GM23248 (cell line): ENCODE results near the gene NAGK. TPM values are rescaled to one million over a fixed set of nuclear protein-coding genes. Genes with fewer than 3 reads are reported as not detected.
A peak's percentile ranks its signal among the peaks of the same experiment; 100 is the strongest.
"Not testable (repeated sequence)": the region's sequence is repeated elsewhere in the genome, so short reads cannot be mapped to it uniquely, and the experiment has no call there.

Experiments
- DNase-seq: peaks from one replicate; pipeline ENCODE4 v3.0.0-alpha.2; 2015
- H2AFZ ChIP-seq: fragments of 200-600 bp; sonication (generic); 2 replicates; pipeline ENCODE4 v1.6.1; 2016; ENCODE audit warnings: antibody characterized with exemption
- H3F3A ChIP-seq: fragments of 200-600 bp; sonication (generic); 2 replicates; pipeline ENCODE4 v1.6.1; 2016; ENCODE audit warnings: mild to moderate bottlenecking, antibody characterized with exemption, mixed run types; ENCODE audit not compliant: insufficient read depth
- H3K27ac ChIP-seq: fragments of 200-600 bp; sonication (generic); 2 replicates; pipeline ENCODE4 v1.5.1; 2016; ENCODE audit warnings: mild to moderate bottlenecking
- H3K27me3 ChIP-seq: fragments of 200-600 bp; sonication (generic); replicated peaks from 2 replicates; pipeline ENCODE4 v1.6.1; 2016; ENCODE audit warnings: mild to moderate bottlenecking; ENCODE audit not compliant: insufficient read depth
- H3K36me3 ChIP-seq: fragments of 200-600 bp; sonication (generic); 2 replicates; pipeline ENCODE4 v1.6.1; 2016; ENCODE audit warnings: low read depth, mild to moderate bottlenecking
- H3K4me1 ChIP-seq: fragments of 200-600 bp; sonication (generic); 2 replicates; pipeline ENCODE4 v1.6.1; 2016; ENCODE audit warnings: mild to moderate bottlenecking; ENCODE audit not compliant: insufficient read depth
- H3K4me2 ChIP-seq: fragments of 200-600 bp; sonication (generic); one replicate; pipeline ENCODE4 v1.6.1; 2016; ENCODE audit warnings: mild to moderate bottlenecking; ENCODE audit not compliant: unreplicated experiment
- H3K4me3 ChIP-seq: fragments of 200-600 bp; sonication (generic); 2 replicates; pipeline ENCODE4 v1.5.1; 2016; ENCODE audit warnings: mild to moderate bottlenecking
- H3K79me2 ChIP-seq: fragments of 200-600 bp; sonication (generic); 2 replicates; pipeline ENCODE4 v1.6.1; 2016; ENCODE audit warnings: mild to moderate bottlenecking; ENCODE audit not compliant: insufficient read depth
- H3K9ac ChIP-seq: fragments of 200-600 bp; sonication (generic); 2 replicates; pipeline ENCODE4 v1.6.1; 2016; ENCODE audit warnings: mild to moderate bottlenecking
- H3K9me2 ChIP-seq: fragments of 200-600 bp; sonication (generic); 2 replicates; pipeline ENCODE4 v1.6.1; 2016; ENCODE audit warnings: mixed run types, mild to moderate bottlenecking, moderate library complexity; ENCODE audit not compliant: insufficient read depth
- H3K9me3 ChIP-seq: fragments of 200-600 bp; sonication (generic); one replicate; pipeline ENCODE4 v1.6.1; 2017; ENCODE audit warnings: low read depth
- H4K20me1 ChIP-seq: fragments of 200-600 bp; sonication (generic); 2 replicates; pipeline ENCODE4 v1.6.0; 2016; ENCODE audit not compliant: insufficient read depth
- EZH2 ChIP-seq: fragments of 200-600 bp; sonication (generic); IDR thresholded peaks from 2 replicates; pipeline ENCODE4 v1.6.1; 2018; ENCODE audit warnings: antibody characterized with exemption, mild to moderate bottlenecking; ENCODE audit not compliant: insufficient read depth, poor library complexity, severe bottlenecking
- EZH2phosphoT487 ChIP-seq: fragments of 200-600 bp; sonication (generic); IDR thresholded peaks from 2 replicates; pipeline ENCODE4 v1.6.1; 2018; ENCODE audit warnings: antibody characterized with exemption, moderate library complexity, mild to moderate bottlenecking, low read depth; ENCODE audit not compliant: insufficient read depth
- WGBS, 2 experiments: methylation state at CpG; one replicate each; pipeline ENCODE4 v1.1.6; 2015 to 2017; ENCODE audit warnings: low lambda C conversion rate in 2 of 2, low coverage in 1 of 2; ENCODE audit errors: missing lambda C conversion rate in 2 of 2; 5-methylcytosine and 5-hydroxymethylcytosine counted together
- in situ Hi-C: fragments of 300-500 bp; cut with MboI; formaldehyde crosslinking; loops from 2 replicates; pipeline ENCODE4 v1.15.0; 2020
- polyA plus RNA-seq: library from polyadenylated mRNA; unstranded; fragments of >200 nt; fragmentation: Nextera tagmentation; extraction: Ambion mirVana; gene quantifications from 2 replicates; pipeline ENCODE4 v1.2.1, GENCODE V29; 2016
- total RNA-seq: library from RNA; depleted of rRNA; stranded (reverse); fragments of >200 nt; shearing (Covaris generic); gene quantifications from 2 replicates; pipeline ENCODE4 v1.2.3, GENCODE V29; 2014

Gene NAGK
- total and polyA plus RNA-seq, 2 experiments from 2014 or later: 86.4 to 136 TPM

- H3K9me2 ChIP-seq, H3K79me2 ChIP-seq, H3K4me1 ChIP-seq, H3K27me3 ChIP-seq, H3K9me3 ChIP-seq, H2AFZ ChIP-seq, H3K9ac ChIP-seq, H3F3A ChIP-seq, DNase-seq, H3K4me2 ChIP-seq, in situ Hi-C loops, H3K36me3 ChIP-seq, H3K4me3 ChIP-seq, H3K27ac ChIP-seq, H4K20me1 ChIP-seq: not testable (repeated sequence)
- WGBS, 2 experiments: 79 to 81% methylated on average over 33 of the region's 33 CpGs
Observed at GRCh38 chr2:71092491-71093260, 24.2 kb downstream of the NAGK start.

GRCh38 chr2:71100195-71100964, 31.9 kb downstream of the NAGK start:
- H2AFZ ChIP-seq: peak overlapping the region; percentile 66
- in situ Hi-C loops: no loop called here

GRCh38 chr2:71101656-71102055, 33.2 kb downstream of the NAGK start:
- peak overlapping the region; percentile 7; the same call in 1 of the 2 replicates for H2AFZ ChIP-seq
- peak; percentile 65 for DNase-seq
- in situ Hi-C loops: no loop called here
- no peak for TF ChIP-seq EZH2phosphoT487
- no peak for TF ChIP-seq EZH2
- no peaks in the 10 kb centered on the region for H3K36me3 ChIP-seq
- peak overlapping the region; percentile 19; the same call in 1 of the 2 replicates for H3K27ac ChIP-seq
- no peak overlapping the region for H3K4me2 ChIP-seq
- no peaks in the 10 kb centered on the region for H3K9me2 ChIP-seq
- no peak overlapping the region for H3K4me3 ChIP-seq
- no peaks in the 10 kb centered on the region for H3K9me3 ChIP-seq
- H3K79me2 ChIP-seq: no peaks in the 10 kb centered on the region
- H3K4me1 ChIP-seq: peaks cover 6% of the 10 kb centered on the region
- no peaks in the 10 kb centered on the region for H3K27me3 ChIP-seq
- 23 to 31% methylated on average over 2 of the region's 2 CpGs for WGBS, 2 experiments
- no peaks in the 10 kb centered on the region for H4K20me1 ChIP-seq
- peaks cover 11% of the 10 kb centered on the region; the same call in 1 of the 2 replicates for H3F3A ChIP-seq
- no peak overlapping the region for H3K9ac ChIP-seq

More at GRCh38 chr2:71100195-71100964, 31.9 kb downstream of the NAGK start:
- H3K4me1 ChIP-seq: peaks cover 6% of the 10 kb centered on the region
- no peaks in the 10 kb centered on the region for H3K79me2 ChIP-seq
- H3F3A ChIP-seq: peaks cover 11% of the 10 kb centered on the region; the same call in 1 of the 2 replicates
- WGBS, 2 experiments: 1 to 3% methylated on average over 3 of the region's 3 CpGs
- no peaks in the 10 kb centered on the region for H4K20me1 ChIP-seq
- H3K27me3 ChIP-seq: no peaks in the 10 kb centered on the region
- H3K4me2 ChIP-seq: no peak overlapping the region
- no peaks in the 10 kb centered on the region for H3K9me2 ChIP-seq
- TF ChIP-seq EZH2 (no peak), EZH2phosphoT487 (no peak)
- H3K27ac ChIP-seq: no peak overlapping the region
- no peak overlapping the region for H3K9ac ChIP-seq
- no peak overlapping the region for H3K4me3 ChIP-seq
- no peaks in the 10 kb centered on the region for H3K36me3 ChIP-seq
- DNase-seq: peak; percentile 76
- H3K9me3 ChIP-seq: no peaks in the 10 kb centered on the region

- Histone ChIP-seq H3K9me3 (no peaks in the 10 kb centered on the region), H3K4me2 (no peak overlapping the region), H3K4me1 (peaks cover 6% of the 10 kb centered on the region), H3F3A (peaks cover 15% of the 10 kb centered on the region; the same call in 1 of the 2 replicates), H2AFZ (no peak overlapping the region), H3K9ac (no peak overlapping the region), H3K79me2 (no peaks in the 10 kb centered on the region), H3K9me2 (no peaks in the 10 kb centered on the region), H3K27ac (no peak overlapping the region), H3K4me3 (no peak overlapping the region), H3K27me3 (no peaks in the 10 kb centered on the region), H3K36me3 (0 out of 2 replicates have a peak, but pooled peaks cover 3% of the 10 kb centered on the region), H4K20me1 (no peaks in the 10 kb centered on the region)
- WGBS, 2 experiments: 39 to 40% methylated on average over 6 of the region's 6 CpGs
- TF ChIP-seq EZH2 (no peak), EZH2phosphoT487 (no peak)
- no peak for DNase-seq
- in situ Hi-C loops: no loop called here
Observed at GRCh38 chr2:71102981-71103681, 34.7 kb downstream of the NAGK start.
